ENCODE results near the gene COG8.

Gene COG8

DNA sequence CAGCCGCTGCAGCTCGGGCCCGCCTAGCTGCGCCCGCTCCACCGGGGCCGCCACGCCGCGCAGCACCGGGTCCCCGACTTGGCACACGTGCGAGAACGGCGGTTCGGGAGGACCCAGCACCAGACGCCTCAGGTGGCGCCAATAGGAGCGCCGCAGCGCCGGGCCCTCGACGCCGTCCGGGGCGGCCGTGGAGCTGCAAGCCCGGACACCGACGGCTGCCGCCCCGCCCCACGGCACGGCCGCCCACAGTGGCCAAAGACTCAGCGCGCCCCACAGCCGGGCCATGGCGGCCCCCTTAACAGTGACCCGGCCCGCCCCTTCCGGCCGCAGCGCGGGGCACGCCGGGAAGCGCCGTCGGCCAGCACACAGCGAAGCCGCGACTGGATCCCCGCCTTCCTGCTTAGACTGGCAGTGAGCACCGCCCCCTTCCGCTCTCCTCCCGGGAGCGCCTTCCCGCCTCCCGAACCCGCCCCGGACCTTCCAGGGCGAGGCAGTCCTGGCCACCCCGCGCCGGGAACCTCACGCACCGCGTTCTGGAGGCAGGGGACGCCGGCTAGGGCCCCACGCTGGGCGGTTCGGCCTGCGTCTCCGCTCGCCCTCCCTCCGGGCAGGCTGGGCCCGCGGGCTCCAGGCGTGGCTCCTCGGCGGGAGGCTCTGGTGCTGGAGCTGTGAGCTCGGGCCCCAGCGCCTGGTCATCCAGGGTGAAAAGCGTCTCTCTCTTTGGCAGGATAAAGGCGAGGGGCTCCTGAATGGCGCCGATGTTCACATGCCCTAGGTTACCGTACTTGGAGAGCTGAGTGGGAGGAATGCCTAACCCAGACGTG is 8.9 kb downstream of the COG8 start, which contains the start of gene PDF:
PDF (minus strand) TSS at position 303 of the 824 bp plus-strand sequence; CDS start at position 285, 18 bp downstream.
- no peak for TF ChIP-seq CTCF (IDR thresholded peaks at IDR 0.05)
- Histone ChIP-seq H3K27ac (peak within 1 kb of the TSS; percentile 80), H3K4me2 (ENCODE audit: low read length) (peak within 1 kb of the TSS; percentile 89), H2AFZ (peak within 1 kb of the TSS; percentile 88), H3K79me2 (peaks cover 24% of the 10 kb centered on the region), H3K4me1 (peaks cover 24% of the 10 kb centered on the region), H3K36me3 (ENCODE audit: control insufficient read depth, insufficient read depth, low read length) (no peaks in the 10 kb centered on the region), H3K27me3 (ENCODE audit: control insufficient read depth, insufficient read depth, low read length) (no peaks in the 10 kb centered on the region), H3K4me3 (ENCODE audit: low read depth, low read length) (peak within 1 kb of the TSS; percentile 66), H3K9ac (no peak within 1 kb of the TSS), H3K9me3 (ENCODE audit: control insufficient read depth, low read length) (no peaks in the 10 kb centered on the region)

- peak overlapping the region; percentile 55 for H3K4me2 ChIP-seq (ENCODE audit: low read length)
- peaks cover 16% of the 10 kb centered on the region for H3K79me2 ChIP-seq
- peaks cover 24% of the 10 kb centered on the region for H3K4me1 ChIP-seq
- H3K27me3 ChIP-seq (ENCODE audit: control insufficient read depth, insufficient read depth, low read length): no peaks in the 10 kb centered on the region
- TF ChIP-seq CTCF (IDR thresholded peaks at IDR 0.05): no peak
- no peak overlapping the region for H3K9ac ChIP-seq
- peak overlapping the region; percentile 61 for H3K27ac ChIP-seq
- peak overlapping the region; percentile 88 for H2AFZ ChIP-seq
- no peaks in the 10 kb centered on the region for H3K36me3 ChIP-seq (ENCODE audit: control insufficient read depth, insufficient read depth, low read length)
- H3K4me3 ChIP-seq (ENCODE audit: low read depth, low read length): peak overlapping the region; percentile 66
- no peaks in the 10 kb centered on the region for H3K9me3 ChIP-seq (ENCODE audit: control insufficient read depth, low read length)
Measured at GRCh38 chr16:69329369-69330285, 9.7 kb downstream of the COG8 start.

DNA sequence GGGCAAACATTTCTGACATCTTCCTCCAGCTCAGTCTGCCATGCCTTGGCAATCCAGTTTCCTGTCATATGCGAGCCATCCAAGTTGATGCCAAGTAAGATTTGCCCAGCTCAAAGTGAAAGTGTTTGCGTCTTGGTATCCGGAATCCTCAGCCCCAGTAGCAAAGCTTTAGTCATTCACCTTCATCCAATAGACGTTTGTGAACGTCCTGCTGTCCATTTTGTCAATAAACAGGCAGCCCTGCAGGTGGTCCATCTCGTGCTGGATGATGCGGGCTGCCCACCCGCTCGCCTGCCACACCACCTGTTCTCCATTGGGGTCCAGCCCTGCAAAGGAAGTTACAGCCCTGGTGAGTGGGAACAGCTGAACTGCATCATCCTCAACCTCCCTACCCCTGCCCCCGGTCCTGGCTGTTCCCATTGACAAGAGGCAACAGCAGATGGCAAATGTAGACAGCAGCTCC is 10.5 kb downstream of the COG8 start:
- Histone ChIP-seq H3K36me3 (ENCODE audit: control insufficient read depth, insufficient read depth, low read length) (no peaks in the 10 kb centered on the region), H3K9ac (no peak overlapping the region), H3K9me3 (ENCODE audit: control insufficient read depth, low read length) (no peaks in the 10 kb centered on the region), H3K4me2 (ENCODE audit: low read length) (peak overlapping the region; percentile 55), H3K27me3 (ENCODE audit: control insufficient read depth, insufficient read depth, low read length) (no peaks in the 10 kb centered on the region), H2AFZ (no peak overlapping the region), H3K79me2 (peaks cover 13% of the 10 kb centered on the region), H3K27ac (peak overlapping the region; percentile 37), H3K4me3 (ENCODE audit: low read depth, low read length) (peak overlapping the region; percentile 66), H3K4me1 (peaks cover 27% of the 10 kb centered on the region)
- no peak for TF ChIP-seq CTCF (IDR thresholded peaks at IDR 0.05)

DNA sequence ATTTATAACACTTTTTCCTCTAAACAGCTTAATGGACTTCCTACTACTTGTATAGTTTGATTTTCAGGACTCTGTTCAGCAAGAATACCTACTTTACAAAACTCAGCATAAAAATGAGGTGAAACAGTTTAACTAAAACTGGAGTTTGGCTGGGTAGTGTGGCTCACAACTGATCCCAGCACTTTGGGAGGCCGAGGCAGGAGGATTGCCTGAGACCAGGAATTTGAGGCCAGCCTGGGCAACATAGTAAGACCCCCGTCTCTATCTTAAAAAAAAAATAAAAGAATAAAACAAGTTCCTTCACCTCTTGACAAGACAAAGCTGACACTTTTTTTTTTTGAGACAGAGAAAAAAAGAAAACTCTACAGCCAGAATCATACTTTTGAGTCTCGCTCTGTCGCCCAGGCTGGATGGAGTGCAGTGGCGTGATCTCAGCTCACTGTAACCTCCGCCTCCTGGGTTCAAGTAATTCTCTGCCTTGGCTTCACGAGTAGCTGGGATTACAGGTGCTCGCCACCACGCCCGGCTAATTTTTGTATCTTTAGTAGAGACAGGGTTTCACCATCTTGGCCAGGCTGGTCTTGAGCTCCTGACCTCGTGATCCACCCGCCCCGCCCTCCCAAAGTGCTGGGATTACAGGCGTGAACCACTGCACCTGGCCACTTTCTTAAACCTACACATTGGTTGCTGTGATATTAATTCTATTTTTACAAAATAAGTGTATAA is 11.6 kb downstream of the COG8 start:
- Histone ChIP-seq H3K79me2 (peaks cover 18% of the 10 kb centered on the region), H3K4me1 (peaks cover 27% of the 10 kb centered on the region), H3K36me3 (ENCODE audit: control insufficient read depth, insufficient read depth, low read length) (no peaks in the 10 kb centered on the region), H2AFZ (no peak overlapping the region), H3K4me3 (ENCODE audit: low read depth, low read length) (no peak overlapping the region), H3K27me3 (ENCODE audit: control insufficient read depth, insufficient read depth, low read length) (no peaks in the 10 kb centered on the region), H3K9ac (no peak overlapping the region), H3K9me3 (ENCODE audit: control insufficient read depth, low read length) (no peaks in the 10 kb centered on the region), H3K4me2 (ENCODE audit: low read length) (peak overlapping the region; percentile 84), H3K27ac (peak overlapping the region; percentile 81)
- TF ChIP-seq CTCF (IDR thresholded peaks at IDR 0.05): no peak

Data from parathyroid adenoma (tissue), 2 donors.